ENCODE data around the gene GEMIN4.
"Not testable (repeated sequence)": the region's sequence is repeated elsewhere in the genome, so short reads cannot be mapped to it uniquely, and the experiment has no call there.

Gene GEMIN4

GRCh38 chr17:774313-774584 is 22.2 kb upstream of the GEMIN4 start:
- DNase-seq = no peak

- peak in 1 of 2 experiments; percentile 5 for DNase-seq
These were observed 21.6 kb upstream of the GEMIN4 start for GRCh38 chr17:773467-774312.

- DNase-seq = no peak
These were observed 21.0 kb upstream of the GEMIN4 start for GRCh38 chr17:773016-773415.

GRCh38 chr17:767076-767475 is 15.0 kb upstream of the GEMIN4 start:
- no peak for DNase-seq

- no peak for DNase-seq
These were observed 8.3 kb upstream of the GEMIN4 start for GRCh38 chr17:760371-760770.

GRCh38 chr17:759964-760363 is 7.9 kb upstream of the GEMIN4 start:
- no peak for DNase-seq

- DNase-seq = not testable (repeated sequence)
These were observed 4.0 kb upstream of the GEMIN4 start for GRCh38 chr17:756010-756567.

- DNase-seq = not testable (repeated sequence)
These were observed 3.4 kb upstream of the GEMIN4 start for GRCh38 chr17:755319-755961.

- DNase-seq = no peak
These were observed 1.4 kb upstream of the GEMIN4 start for GRCh38 chr17:753418-753817.

GRCh38 chr17:752620-753219 is 656 bp upstream of the GEMIN4 start:
- peak in 1 of 2 experiments; percentile 8 for DNase-seq

- peak in 1 of 2 experiments; percentile 11 for DNase-seq
These were observed 629 bp downstream of the GEMIN4 start for GRCh38 chr17:751269-752001.

- no peak for DNase-seq
These were observed 1.5 kb downstream of the GEMIN4 start for GRCh38 chr17:750431-751037.

GRCh38 chr17:749359-749758 is 2.7 kb downstream of the GEMIN4 start:
- DNase-seq = not testable (repeated sequence)

- DNase-seq = not testable (repeated sequence)
These were observed 3.5 kb downstream of the GEMIN4 start for GRCh38 chr17:748604-749003.

GRCh38 chr17:746783-747629 is 5.1 kb downstream of the GEMIN4 start:
- no peak for DNase-seq

GRCh38 chr17:746181-746580 is 5.9 kb downstream of the GEMIN4 start:
- DNase-seq = no peak

- DNase-seq = no peak
These were observed 6.7 kb downstream of the GEMIN4 start for GRCh38 chr17:745406-745805.

GRCh38 chr17:744937-745336 is 7.1 kb downstream of the GEMIN4 start:
- no peak for DNase-seq

- DNase-seq = no peak
These were observed 8.9 kb downstream of the GEMIN4 start for GRCh38 chr17:743139-743538.

GRCh38 chr17:742147-742793 is 9.8 kb downstream of the GEMIN4 start:
- no peak for DNase-seq

Data from NCI-H2081 (cell line).